Sigmoid colon (tissue), 4 donors: Measurements from ENCODE around the gene JMJD1C.

ENCODE experiments used
- CTCF ChIP-seq, 4 experiments: fragments of 450-650 bp in 3 of 4; fragments of 200-600 bp in 1 of 4; IDR thresholded peaks; one replicate each; pipeline ENCODE4 v1.5.1; 2016 to 2019; ENCODE audit warnings: antibody characterized with exemption in 4 of 4, mild to moderate bottlenecking in 3 of 4, moderate library complexity in 2 of 4
- EP300 ChIP-seq, 4 donors: sonication (generic); formaldehyde crosslinking; IDR thresholded peaks; one replicate each; pipeline ENCODE4 v1.6.1; 2017; ENCODE audit warnings: antibody characterized with exemption in 4 of 4
- POLR2A ChIP-seq, 2 donors: fragments of 450-650 bp; IDR thresholded peaks; one replicate each; pipeline ENCODE4 v1.6.1; 2016; ENCODE audit warnings: antibody characterized with exemption in 2 of 2, mild to moderate bottlenecking in 2 of 2, moderate library complexity in 2 of 2

- no peak for TF ChIP-seq CTCF (IDR thresholded peaks at IDR 0.05)
- TF ChIP-seq POLR2A (IDR thresholded peaks at IDR 0.05) = no peak
- no peak for TF ChIP-seq EP300 (IDR thresholded peaks at IDR 0.05)
Observed at GRCh38 chr10:63155388-63156020, 310.3 kb downstream of the JMJD1C start.
